ENCODE data around the gene TMCO2. TPM values are rescaled to one million over a fixed set of nuclear protein-coding genes. Genes with fewer than 3 reads are reported as not detected.

TMCO2 gene
- total RNA-seq, 1 donor from 2014 or later: not detected

DNA sequence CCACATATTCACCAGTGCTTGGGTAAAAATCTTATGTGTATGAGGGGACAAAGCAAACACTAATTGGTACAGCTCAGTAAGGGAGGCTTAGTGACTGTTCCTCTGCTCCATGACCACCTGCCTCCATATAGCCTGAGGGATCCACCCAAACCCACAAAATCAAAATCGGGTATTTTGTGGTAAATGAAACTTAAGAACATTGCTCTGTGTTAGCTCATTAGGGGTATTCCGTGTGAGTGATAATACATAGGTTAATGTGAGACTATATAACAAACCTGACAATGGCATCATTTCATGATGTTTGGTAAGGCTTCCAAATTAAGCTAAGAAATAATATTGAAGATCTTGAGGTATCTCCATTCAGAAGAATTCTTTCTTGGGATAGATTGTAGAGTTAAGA is 43.6 kb downstream of the TMCO2 start:
- no peak for DNase-seq
- Histone ChIP-seq H3K4me3 (no peak overlapping the region), H3K9me3 (replicated peaks) (no peaks in the 10 kb centered on the region), H3K36me3 (peaks cover 76% of the 10 kb centered on the region), H3K27ac (replicated peaks) (no peak overlapping the region), H3K27me3 (ENCODE audit: low read depth) (no peaks in the 10 kb centered on the region), H3K4me1 (no peaks in the 10 kb centered on the region)
- intact Hi-C loops (cut with micrococcal nuclease): no loop called here
- TF ChIP-seq, protein P1, sequence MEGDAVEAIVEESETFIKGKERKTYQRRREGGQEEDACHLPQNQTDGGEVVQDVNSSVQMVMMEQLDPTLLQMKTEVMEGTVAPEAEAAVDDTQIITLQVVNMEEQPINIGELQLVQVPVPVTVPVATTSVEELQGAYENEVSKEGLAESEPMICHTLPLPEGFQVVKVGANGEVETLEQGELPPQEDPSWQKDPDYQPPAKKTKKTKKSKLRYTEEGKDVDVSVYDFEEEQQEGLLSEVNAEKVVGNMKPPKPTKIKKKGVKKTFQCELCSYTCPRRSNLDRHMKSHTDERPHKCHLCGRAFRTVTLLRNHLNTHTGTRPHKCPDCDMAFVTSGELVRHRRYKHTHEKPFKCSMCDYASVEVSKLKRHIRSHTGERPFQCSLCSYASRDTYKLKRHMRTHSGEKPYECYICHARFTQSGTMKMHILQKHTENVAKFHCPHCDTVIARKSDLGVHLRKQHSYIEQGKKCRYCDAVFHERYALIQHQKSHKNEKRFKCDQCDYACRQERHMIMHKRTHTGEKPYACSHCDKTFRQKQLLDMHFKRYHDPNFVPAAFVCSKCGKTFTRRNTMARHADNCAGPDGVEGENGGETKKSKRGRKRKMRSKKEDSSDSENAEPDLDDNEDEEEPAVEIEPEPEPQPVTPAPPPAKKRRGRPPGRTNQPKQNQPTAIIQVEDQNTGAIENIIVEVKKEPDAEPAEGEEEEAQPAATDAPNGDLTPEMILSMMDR (IDR thresholded peaks at IDR 0.05; ENCODE audit: borderline replicate concordance): no peak

DNA sequence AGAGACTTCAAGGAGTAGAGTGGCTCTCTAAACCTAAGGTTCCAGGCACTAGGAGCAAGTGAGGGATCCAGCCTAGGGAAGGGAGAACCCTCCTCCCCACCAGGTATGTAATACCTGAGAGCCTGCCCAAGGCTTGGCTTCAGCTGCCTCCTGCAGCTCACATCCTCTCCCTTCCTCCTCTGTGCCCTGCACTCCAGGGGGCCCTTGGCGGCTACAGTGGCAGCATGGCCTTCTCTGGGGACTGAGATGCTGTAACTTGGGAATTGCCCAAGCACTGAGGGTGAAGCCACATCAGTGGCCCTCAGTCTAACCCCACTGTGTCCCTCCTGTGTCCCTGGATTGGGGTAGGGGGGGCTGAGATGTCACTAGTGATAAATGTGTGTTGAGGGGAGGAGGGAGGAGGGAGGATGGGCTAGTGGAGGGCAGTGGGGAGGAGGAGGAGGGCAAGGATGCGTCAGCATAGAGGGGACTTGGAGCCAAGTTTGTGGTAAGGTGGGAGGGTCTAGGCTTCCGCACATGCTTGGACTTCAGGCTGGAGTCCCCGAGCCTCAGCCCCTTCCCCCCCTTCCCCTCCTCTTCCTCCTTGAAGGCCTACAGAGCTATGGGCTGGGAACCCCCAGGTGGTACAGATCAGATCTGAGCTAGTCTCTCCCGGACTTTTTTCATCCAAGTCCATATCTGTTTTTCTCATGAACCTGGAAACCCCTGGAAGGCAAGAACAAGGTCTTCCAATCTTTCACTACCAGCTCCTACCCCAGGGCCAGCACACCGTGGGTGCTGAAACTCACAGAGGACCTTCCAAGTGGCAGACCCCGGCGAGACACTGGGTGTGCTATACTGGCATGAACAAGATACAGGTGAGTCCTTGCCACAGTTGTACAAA is 51.9 kb downstream of the TMCO2 start:
- peaks cover 1% of the 10 kb centered on the region for H3K36me3 ChIP-seq
- no peaks in the 10 kb centered on the region for H3K4me1 ChIP-seq
- H3K27me3 ChIP-seq (ENCODE audit: low read depth): peaks cover 19% of the 10 kb centered on the region
- no peak overlapping the region for H3K4me3 ChIP-seq
- intact Hi-C loops (cut with micrococcal nuclease): no loop called here
- no peak overlapping the region for H3K27ac ChIP-seq (replicated peaks)
- TF ChIP-seq, protein P1 (IDR thresholded peaks at IDR 0.05; ENCODE audit: borderline replicate concordance): no peak
- DNase-seq: no peak
- H3K9me3 ChIP-seq (replicated peaks): no peaks in the 10 kb centered on the region

DNA sequence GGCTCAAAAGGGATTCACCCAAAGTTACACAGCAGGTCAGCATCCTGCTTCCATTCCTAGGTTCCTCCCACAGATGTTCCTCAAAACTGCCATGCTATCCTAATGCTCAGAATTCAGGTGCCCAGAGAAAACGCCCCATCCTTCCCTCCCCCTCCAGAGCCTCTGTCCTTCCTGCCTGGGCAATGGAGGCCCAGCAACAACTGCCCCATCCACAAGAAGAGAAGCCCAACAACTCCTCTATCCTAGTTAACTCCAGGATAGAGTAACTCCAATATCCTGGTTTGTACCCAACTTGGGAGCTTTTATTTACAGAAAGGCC is 52.5 kb downstream of the TMCO2 start:
- peaks cover 20% of the 10 kb centered on the region for H3K27me3 ChIP-seq (ENCODE audit: low read depth)
- H3K36me3 ChIP-seq: no peaks in the 10 kb centered on the region
- H3K4me1 ChIP-seq: no peaks in the 10 kb centered on the region
- no peak overlapping the region for H3K27ac ChIP-seq (replicated peaks)
- TF ChIP-seq, protein P1 (IDR thresholded peaks at IDR 0.05; ENCODE audit: borderline replicate concordance): no peak
- intact Hi-C loops (cut with micrococcal nuclease): no loop called here
- no peak for DNase-seq
- no peaks in the 10 kb centered on the region for H3K9me3 ChIP-seq (replicated peaks)
- no peak overlapping the region for H3K4me3 ChIP-seq

DNA sequence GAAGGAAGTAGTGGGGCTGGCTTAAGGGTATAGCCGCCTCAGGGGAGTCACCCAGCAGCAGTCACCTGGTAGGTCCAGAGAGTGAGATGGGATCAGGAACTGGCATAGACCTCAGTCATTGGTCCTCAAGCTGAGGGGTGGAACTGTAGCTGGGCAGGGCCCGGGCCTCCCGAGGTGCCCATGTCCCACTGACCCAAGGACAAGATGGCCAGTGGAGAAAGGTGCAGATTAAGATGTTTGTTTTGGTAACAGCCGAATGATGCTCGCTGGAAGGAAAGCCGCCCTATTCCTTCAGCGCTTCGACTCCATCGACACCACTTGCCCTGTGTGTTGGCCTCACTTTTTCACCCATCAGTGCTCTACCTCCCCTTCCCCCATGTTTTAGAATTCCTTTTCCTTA is 52.9 kb downstream of the TMCO2 start:
- Histone ChIP-seq H3K27ac (replicated peaks) (no peak overlapping the region), H3K4me3 (no peak overlapping the region), H3K36me3 (no peaks in the 10 kb centered on the region), H3K4me1 (no peaks in the 10 kb centered on the region), H3K27me3 (ENCODE audit: low read depth) (peaks cover 20% of the 10 kb centered on the region), H3K9me3 (replicated peaks) (no peaks in the 10 kb centered on the region)
- no peak for DNase-seq
- TF ChIP-seq, protein P1 (IDR thresholded peaks at IDR 0.05; ENCODE audit: borderline replicate concordance): no peak
- intact Hi-C loops (cut with micrococcal nuclease): no loop called here

DNA sequence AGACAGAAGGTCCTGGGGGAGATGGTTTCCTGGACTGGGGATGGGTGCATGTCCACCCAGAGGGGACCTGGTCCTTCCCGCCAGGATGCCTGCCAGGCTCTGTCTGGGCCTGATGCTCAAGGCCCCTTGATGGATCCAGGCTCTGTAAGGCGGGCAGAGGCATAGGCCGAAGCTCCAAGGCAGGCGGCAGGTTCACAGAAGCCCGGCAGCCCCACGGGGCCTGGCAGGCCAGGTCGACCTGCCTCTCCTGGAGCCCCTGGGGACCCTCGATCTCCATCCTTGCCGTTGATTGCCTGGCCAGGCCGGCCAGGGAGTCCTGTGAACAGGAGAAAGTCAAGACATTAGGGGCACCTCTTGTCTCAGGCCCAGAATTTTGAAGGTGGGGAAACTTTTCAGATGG is 53.3 kb downstream of the TMCO2 start:
- TF ChIP-seq, protein P1 (IDR thresholded peaks at IDR 0.05; ENCODE audit: borderline replicate concordance): no peak
- intact Hi-C loops (cut with micrococcal nuclease): no loop called here
- DNase-seq: no peak

More for the DNA sequence above, 53.3 kb downstream of the TMCO2 start:
- Histone ChIP-seq H3K9me3 (replicated peaks) (no peaks in the 10 kb centered on the region), H3K4me3 (no peak overlapping the region), H3K27ac (replicated peaks) (no peak overlapping the region), H3K36me3 (no peaks in the 10 kb centered on the region), H3K27me3 (ENCODE audit: low read depth) (peaks cover 20% of the 10 kb centered on the region), H3K4me1 (no peaks in the 10 kb centered on the region)

Other genes starting within 250 kb of the TMCO2 start
- gene CAP1, start 207.2 kb upstream of the TMCO2 start, total RNA-seq: 66.0 TPM
- gene PPT1, start 150.7 kb upstream of the TMCO2 start, total RNA-seq: 37.7 TPM
- 13.2 TPM for gene RLF, start 86.5 kb upstream of the TMCO2 start, total RNA-seq
- 33.8 TPM for gene ZMPSTE24, start 10.3 kb downstream of the TMCO2 start, total RNA-seq
- gene COL9A2, start 69.3 kb downstream of the TMCO2 start, total RNA-seq: 0.27 TPM
- 15.0 TPM for gene SMAP2, start 125.8 kb downstream of the TMCO2 start, total RNA-seq
- gene ZFP69B, start 202.5 kb downstream of the TMCO2 start, total RNA-seq: 1.1 TPM
- gene ZFP69, start 229.4 kb downstream of the TMCO2 start, total RNA-seq: 1.9 TPM

Data from left ventricle myocardium inferior (tissue), 1 donor.